ENCODE measurements around the gene HARBI1.

DNA sequence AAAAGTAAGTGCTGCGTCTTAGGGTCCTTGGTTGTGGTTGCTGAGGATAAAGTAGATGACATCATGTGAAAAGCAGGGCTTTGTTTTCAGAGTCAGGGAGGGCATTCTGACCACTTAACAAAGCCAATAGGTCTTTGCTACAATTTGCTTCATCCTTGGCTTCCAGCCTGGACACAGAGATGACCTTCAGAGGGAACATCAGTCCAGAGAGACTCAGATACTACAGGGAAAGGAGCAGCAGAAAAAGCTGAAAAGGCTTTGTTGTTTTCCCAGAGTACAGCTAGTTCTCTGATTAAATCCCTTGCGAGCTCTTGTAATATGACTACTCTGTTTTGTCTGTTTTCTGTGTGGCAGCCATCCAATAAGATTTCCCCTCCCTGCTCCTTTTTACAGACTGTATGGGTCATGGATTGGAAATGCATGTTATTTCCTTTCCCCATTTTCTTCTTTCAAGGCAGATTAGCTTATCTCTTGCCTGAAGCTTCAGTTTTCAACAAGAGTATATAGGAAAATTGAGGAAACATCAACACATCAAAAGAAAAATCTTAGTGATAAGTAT is 32.2 kb upstream of the HARBI1 start:
- TF ChIP-seq, protein P1, sequence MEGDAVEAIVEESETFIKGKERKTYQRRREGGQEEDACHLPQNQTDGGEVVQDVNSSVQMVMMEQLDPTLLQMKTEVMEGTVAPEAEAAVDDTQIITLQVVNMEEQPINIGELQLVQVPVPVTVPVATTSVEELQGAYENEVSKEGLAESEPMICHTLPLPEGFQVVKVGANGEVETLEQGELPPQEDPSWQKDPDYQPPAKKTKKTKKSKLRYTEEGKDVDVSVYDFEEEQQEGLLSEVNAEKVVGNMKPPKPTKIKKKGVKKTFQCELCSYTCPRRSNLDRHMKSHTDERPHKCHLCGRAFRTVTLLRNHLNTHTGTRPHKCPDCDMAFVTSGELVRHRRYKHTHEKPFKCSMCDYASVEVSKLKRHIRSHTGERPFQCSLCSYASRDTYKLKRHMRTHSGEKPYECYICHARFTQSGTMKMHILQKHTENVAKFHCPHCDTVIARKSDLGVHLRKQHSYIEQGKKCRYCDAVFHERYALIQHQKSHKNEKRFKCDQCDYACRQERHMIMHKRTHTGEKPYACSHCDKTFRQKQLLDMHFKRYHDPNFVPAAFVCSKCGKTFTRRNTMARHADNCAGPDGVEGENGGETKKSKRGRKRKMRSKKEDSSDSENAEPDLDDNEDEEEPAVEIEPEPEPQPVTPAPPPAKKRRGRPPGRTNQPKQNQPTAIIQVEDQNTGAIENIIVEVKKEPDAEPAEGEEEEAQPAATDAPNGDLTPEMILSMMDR (IDR thresholded peaks at IDR 0.05; ENCODE audit: low read depth, low read length) = no peak
- TF ChIP-seq EZH2phosphoT487 (IDR thresholded peaks at IDR 0.05; ENCODE audit: low read depth) = no peak
